NCI-H1436 (cell line): Measurements from ENCODE around the gene LMBR1.
"Not testable (repeated sequence)": the region's sequence is repeated elsewhere in the genome, so short reads cannot be mapped to it uniquely, and the experiment has no call there.

ENCODE experiments used
- DNase-seq: peaks from one replicate; lab custom pipeline; 2025; lab: John Stamatoyannopoulos, UW

LMBR1 gene

DNA sequence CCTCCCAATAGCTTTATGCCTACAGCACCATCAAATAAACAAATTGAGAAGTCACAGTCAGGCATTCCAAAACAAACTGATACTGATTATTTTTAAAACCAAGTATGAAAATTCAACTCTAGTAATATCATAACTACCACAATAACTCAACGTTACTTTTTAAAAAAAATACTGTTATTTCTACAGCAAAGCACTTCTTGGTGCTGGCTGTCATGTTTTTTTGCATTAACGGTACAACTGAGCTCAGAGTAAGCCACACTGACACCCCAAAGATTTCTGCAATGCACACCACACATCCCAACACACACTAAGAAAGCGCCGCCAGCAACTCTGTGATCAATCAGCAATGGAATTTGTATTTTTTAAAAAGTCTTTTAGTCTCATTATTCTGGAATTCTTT is 138.8 kb downstream of the LMBR1 start:
- DNase-seq: no peak

DNA sequence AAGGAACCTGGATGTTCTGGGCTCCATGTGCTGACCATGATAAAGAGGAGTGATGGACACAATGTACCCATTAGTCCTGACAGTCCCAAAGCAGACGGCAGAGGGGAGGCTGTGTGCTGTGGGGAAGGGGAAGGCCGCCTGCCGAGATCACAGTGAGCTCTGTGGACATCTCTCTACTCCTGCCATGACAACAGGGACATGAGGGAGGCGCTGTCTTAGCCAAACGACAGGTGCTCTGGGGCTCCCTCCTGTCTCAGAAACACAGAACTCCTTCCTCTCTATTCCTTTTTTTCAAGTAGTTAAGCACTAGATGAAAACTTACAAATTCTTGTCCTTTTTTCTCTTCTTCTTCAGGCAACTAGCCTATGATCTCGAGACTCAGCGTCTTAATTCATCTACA is 139.4 kb downstream of the LMBR1 start:
- DNase-seq: no peak

DNA sequence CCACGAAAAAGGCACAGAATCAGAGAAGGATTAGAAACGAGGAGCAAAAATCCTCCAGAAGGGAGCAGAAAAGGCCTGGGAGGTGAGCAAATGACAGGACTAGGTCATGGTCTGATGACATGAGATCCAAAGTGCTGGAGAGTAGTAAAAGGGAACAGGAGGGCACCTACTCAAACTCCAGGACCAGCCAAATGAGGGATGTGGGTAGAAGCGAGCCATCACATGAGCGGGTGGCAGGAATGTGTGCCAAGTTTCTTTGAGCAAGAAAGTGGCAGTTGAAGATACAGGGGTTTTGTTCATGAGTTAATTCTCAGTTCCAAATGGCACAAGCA is 139.8 kb downstream of the LMBR1 start:
- no peak for DNase-seq

DNA sequence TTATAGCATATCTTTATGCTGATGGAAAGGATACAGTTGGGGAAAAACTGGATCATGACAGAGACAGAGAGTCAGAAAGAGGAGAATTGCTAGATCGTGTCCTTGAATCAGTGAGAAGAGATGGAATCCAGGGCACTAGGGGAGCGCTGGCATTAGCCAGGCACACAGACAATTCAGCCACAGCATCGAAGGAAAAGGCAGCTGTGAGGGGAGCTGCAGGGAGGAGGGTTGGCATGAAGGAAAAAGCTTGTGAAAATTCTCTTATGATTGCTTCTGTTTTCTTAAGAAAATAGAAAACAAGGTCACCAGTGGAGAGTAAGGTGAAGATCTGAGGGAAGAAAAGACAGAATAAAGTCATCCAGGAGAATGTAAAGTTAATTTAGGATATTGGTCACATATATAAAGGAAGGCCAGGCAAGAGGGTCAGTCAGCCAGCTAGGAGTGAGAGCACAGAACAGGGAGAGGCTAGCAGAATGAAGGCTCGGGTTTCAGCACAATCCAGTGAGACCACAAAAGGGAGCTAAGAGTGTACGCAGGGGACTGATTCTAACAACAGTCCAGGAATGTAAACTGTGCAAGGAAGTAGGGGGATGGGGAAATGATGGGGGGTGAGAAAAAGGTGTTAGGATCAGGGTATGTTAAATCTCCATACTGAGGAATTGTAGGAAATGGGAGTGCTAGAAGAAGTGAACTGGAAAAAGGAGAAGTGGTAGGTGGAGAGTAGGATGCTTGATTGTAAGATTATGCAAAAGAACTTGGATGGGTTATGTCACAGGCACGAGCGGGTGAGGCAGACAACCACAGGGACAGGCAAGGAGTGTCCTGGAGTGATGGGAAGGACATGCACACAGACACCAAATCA is 140.4 kb downstream of the LMBR1 start:
- no peak for DNase-seq

DNA sequence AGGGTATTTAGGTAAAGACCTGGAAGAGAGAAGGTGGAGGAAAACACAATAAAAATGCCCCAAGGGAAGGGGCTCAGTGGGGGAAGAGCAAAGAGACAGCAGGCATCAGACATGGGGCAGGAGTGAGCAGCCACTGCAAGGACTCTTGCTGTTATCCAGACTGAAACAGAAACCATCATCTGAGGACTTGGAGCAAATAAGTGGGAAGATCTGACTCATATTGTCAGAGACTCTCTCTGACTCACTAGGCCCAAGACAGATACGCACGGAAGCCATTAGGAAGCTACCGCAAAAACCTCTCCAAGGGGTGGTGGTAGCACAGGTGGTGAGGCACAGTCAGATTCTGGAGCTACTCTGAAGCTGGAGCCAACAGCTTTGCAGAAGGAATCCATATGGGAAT is 141.7 kb downstream of the LMBR1 start:
- no peak for DNase-seq

DNA sequence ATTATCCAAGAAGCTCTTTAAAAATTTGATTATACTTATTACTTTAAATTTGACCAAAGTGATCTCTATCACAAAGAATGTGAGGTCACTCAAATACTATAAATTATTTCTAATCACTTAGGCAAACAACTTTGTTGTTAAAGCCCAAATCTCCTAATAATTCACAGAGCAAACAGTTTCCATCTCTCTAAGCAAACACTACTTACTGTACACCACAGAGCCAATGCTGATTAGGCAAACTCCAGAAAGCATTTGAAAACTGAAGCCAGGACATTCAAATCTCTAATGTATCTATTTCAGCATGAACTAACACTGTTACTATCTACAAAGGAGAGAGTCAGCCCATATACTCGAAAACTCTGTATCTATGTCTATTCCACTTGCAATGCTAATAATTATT is 145.3 kb downstream of the LMBR1 start:
- DNase-seq: no peak

DNA sequence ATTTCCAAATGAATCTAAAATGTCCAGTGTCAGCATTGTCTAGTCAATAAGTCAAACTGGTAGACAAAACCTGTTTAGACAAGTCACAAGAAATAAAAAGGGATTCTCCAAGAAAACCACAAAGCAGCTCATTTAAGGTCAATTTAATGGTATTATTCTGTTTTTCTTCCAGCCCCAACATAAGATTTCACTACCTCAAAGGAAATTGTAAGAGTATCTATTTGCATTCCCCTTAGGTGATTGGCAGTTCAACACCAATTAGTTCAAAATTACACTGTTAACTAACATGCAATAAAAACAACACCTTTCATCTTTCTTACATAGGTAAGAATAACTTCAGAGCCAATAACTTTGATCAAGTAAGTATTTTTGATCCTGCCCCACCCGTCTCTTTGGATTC is 146.1 kb downstream of the LMBR1 start:
- DNase-seq: no peak

DNA sequence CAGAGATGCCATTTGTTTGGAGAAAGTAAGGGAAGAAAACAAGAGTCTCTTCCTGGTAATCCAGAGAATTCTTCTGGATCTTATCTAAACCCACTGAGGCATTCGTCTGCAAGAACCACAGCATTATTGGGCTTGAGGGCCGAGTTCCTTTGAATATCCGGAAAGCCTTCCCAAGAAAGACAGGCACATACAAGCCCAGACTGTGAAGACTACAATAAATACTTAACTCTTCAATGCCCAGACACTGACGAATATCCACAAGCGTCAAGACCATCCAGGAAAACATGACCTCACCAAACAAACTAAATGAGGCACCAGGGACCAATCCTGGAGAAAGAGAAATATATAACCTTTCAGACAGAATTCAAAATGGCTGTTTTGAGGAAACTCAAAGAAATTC is 153.4 kb downstream of the LMBR1 start:
- no peak for DNase-seq

DNA sequence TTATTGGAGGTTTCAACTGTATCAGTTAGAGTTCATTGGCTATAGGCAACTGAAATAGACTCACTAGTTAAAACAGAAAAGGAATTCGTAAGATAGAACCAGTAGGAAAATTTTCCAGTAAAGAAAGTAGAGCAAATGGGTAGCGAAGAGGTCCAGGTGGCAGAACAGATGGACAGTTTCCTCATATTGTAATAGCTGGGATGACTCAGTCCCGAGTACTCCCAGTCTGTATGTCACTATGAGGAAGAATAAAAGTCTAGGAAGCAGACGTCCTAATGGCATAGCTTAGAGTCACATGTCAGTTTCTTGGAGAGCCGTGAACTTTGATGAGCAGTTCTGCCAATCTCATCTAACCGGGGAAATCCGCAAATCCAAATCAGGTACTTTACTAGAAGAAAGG is 157.1 kb downstream of the LMBR1 start:
- DNase-seq: no peak

DNA sequence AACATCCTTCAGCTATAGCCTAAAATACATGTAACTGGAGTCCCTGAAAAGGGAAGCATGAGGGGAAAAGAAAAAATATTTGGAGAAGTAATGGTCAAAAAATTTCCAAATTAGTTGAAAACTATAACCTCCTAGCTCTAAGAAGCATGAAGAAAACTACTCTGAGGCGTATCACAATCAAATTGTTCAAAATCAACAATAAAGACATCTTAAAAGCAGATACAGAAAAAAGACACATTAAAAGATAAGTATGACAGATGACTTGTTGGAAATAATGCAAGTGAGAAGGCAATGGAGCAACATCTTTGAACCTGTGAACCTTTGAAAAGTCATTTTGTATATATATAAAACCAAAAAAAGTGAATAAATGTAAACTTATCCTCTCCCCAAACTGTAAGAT is 159.3 kb downstream of the LMBR1 start:
- no peak for DNase-seq

DNA sequence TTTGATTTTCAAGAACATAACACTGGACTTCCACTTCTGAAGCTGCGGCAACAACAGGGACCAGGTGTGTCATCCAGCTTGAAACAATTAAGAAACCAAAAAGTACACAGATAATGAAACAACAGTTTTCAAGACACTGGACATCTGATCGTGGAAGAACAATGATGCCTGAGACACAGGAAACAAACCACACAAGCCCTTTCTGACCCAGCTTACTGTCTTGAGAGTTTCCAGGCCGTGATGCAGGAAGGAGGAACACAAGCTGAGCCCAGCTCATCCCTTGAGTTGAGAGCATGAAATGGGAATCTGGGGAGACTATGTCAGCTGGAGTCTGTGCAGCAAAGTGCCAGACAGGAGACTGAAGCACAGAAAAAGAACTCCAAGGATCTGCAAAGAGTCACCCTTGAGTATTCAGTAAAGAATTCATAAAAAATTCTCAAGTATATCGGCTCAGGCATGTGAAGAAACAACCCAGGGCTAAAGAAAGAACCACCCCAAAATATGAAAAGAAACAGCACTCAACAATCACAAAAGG is 160.8 kb downstream of the LMBR1 start:
- no peak for DNase-seq

DNA sequence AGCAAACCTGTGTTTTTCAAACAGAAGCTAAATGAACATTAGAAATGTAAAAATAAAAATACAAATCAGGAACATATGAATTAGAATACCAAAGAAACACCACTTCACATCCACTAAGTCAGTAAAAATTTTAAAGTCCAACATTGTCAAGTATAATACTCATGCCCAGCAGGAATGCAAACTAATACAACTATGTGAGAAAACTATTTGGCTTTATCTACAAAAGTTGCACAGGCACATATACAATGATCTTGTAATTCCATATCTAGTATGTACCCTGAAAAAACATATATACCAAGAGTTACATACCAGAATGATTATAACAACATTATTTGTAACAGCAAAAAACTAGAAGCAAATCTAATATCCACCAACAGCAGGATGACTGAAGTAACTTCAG is 161.3 kb downstream of the LMBR1 start:
- no peak for DNase-seq

DNA sequence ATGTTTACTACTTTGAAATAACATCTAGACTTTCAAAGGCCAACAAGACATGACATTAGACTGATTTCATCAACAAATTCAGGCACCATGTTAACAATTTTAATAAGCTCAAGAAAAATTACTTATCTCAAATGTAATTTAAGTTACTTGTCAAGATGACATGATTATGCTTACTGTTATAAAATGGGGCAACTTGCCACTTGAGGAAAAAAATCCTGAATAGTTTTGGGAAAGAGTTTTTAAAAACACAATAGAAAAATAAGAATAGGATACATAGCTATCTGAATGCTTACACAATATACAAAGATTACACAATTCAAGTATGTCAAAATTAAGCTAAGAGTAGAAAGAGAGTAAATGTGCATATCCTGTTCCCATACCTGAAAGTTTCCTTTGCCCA is 167.0 kb downstream of the LMBR1 start:
- no peak for DNase-seq

DNA sequence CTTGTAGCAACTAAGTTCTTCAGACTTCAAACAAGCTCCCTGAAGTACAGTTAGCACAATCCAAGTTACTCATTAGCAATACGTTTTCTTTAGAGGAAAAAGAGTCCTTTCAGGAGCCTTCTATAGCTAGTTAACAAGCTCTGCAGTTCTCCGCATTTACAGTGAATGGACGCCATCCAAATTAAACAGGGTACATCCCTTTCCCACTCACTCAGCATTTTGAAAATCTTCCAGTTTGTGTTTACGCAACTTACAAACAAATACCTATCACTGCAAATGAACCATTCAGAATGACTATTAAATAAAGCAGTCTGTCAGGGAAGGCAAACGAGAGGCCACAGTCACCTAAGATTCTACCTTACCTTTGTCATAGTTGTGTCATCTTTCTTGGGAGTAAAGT is 167.9 kb downstream of the LMBR1 start:
- DNase-seq: no peak

DNA sequence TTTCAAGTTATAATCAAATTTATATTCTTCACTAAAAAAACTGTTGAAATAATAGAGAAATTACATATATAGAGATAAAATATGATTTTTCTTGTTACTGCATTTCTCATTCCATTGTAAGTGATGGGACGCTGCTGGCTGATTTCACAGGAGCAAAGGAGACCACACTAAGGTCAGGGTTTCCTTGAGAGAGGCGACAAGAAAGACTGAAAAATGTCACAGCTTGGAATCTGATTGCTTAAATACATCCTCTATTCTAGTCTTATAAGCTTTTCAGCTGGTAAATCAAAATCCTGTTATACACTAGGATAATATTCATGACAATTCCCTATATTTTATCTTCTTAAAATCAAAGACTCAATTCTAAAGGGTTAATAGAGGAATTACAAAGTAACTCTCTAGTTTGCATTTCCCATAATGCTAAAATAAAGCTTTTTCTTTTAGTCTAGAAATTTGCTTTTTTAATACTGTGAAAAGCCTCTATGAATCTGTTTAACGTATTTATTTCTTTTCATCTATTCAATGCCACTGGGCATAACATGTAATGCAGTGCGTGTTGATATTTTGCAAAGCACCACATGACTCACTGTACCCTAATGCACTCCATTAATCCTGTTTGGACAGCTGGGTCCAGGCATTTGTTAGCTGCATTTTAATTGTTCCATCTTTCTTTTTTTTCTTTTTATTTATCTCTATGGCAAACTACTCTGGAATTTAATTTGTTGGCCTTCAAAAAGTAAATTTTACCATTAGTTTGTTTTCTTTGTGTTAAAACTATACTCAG is 170.7 kb downstream of the LMBR1 start:
- DNase-seq: no peak

DNA sequence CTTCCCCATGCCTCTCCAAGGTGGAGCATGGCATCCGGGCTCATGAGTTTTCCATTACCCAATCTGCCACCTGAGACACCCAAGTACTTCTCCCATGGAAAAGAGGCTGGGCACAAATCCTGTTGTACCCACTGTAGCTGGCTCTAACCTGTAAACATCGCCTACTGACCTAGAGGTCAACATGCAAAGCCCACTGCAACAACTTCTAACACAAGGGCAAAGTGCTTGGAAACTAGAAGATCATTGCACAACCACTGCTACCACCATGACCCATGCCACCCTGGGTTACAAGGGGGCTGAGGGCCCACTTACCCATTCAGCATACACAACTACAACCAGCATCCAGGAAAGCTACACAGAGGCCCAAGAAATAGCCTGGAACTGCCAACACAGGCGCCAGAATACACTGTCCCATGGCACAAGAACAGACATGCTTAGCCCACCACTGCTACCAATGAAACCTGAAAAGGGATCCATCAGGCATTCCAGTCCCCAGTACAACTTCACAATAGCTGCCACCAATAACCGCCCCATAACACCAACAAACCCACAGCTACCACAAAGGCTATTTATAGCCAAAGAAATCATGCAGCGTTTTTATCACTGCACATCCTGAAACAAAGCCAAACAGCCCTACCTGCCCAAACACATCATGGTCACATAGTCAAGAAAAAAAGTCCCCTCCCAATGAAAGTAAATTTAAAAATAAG is 189.1 kb downstream of the LMBR1 start:
- DNase-seq: no peak

DNA sequence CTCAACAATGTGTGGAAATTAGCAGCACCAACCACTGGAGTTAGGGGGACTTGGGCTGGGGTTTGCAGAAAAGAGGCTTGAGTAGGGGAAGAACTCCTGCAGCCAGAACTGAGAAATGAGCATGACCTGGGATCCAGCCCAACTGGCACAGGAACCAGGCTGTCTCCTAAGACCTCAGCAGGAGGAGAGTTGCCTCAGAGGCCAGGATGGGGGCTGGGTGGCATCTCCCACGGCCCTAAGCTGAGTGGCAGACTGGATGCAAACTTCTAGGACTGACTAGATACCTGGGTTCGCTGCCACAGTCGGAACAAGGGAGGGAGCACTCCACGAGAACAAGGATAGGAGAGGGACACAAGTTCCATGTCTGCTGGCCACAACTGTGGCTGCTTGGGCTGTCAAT is 189.8 kb downstream of the LMBR1 start:
- no peak for DNase-seq

DNA sequence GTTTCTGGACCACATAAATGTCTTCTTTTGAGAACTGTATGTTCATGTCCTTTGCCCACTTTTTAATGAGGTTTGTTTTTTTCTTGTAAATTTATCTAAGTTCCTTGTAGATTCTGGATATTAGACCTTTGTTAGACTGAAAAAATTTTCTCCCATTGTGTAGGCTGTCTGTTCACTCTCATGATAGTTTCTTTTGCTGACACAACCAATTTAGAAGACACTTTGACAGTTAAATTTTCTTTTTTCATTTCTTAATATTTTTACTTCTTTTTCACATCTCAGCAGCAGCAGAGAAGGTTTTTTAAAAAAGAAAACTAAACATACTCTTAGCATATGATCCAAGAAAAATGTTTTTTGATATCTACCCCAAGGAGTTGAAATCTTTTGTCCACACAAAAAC is 190.6 kb downstream of the LMBR1 start:
- no peak for DNase-seq

DNA sequence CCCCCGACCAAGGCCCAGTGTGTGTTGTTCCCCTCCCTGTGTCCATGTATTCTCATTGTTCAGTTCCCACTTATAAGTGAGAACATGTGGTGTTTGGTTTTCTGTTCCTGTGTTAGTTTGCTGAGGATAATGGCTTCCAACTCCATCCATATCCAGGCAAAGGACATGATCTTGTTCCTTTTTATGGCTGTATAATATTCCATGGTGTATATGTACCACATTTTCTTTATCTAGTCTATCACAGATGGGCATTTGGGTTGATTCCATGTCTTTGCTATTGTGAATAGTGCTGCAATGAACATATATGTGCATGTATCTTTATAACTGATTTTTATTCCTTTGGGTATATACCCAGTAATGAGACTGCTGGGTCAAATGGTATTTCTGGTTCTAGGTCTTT is 191.2 kb downstream of the LMBR1 start:
- not testable (repeated sequence) for DNase-seq

DNA sequence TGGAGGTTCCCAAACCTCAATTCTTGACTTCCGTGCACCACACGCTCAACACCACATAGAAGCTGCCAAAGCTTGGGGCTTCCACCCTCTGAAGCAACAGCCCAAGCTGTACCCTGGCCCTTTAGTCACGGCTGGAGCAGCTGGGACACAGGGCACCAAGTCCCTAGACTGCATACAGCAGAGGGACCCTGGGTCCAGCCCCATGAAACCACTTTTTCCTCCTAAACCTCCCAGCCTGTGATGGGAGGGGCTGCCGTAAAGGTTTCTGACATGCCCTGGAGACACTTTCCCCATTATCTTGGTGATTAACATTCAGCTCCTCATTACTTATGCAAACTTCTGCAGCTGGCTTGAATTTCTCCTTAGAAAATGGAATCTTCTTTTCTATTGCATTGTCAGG is 194.5 kb downstream of the LMBR1 start:
- DNase-seq: not testable (repeated sequence)

DNA sequence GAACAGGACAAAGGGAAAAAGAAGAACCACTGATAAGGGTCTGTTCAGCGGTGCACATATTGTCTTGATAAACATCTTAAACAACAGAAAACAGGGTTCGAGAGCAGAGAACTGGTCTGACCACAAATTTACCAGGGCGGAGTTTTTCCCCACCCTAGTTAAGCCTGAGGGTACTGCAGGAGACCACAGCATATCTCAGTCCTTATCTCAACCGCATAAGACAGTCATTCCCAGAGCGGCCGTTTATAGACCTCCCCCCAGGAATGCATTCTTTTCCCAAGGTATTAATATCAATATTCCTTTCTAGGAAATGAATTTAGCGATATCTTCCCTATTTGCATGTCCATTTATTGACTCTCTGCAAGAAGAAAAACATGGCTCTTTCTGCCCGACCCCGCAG is 195.7 kb downstream of the LMBR1 start:
- not testable (repeated sequence) for DNase-seq

DNA sequence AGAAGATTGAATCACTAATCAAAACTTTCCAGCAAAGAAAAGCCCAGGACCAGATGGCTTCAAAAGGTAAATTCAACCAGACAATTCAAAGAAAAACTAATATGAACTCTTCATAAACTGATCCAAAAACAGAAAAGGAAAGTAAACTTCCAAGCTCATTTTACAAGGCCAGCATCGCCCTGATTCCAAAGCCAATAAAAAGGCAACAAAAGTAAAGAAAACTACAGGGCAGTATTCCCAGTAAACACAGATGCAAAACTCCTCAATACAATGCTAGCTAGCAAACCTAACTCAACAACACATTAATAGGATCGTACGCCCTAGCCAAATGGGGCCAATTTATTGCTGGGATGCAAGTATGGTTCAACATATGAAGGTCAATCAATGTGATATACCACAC is 199.4 kb downstream of the LMBR1 start:
- no peak for DNase-seq

DNA sequence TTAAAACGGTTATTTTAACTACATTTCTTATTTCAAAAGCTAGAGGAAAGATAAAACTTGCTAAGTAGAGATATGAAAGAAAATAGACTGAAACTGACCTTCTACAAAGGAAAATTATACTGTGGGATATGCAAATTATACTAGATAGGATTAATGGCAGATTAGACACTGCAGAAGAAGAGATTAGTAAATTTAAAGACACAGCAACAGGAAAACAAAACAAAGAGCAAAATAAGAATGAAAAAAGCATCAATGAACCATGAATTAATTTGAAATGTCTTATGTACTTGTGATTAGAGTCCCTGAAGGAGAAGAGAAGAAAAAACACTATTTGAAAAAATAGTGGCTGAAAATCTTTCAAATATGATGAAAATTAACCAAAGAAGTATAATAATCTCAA is 200.1 kb downstream of the LMBR1 start:
- no peak for DNase-seq
